ENCODE data around the gene ZNF43. TPM values are rescaled to one million over a fixed set of nuclear protein-coding genes. Genes with fewer than 3 reads are reported as not detected.
"Not testable (repeated sequence)": the region's sequence is repeated elsewhere in the genome, so short reads cannot be mapped to it uniquely, and the experiment has no call there.

The ZNF43 gene
- total and polyA plus RNA-seq, 2 experiments from 2014 or later: 22.2 to 59.8 TPM

DNA sequence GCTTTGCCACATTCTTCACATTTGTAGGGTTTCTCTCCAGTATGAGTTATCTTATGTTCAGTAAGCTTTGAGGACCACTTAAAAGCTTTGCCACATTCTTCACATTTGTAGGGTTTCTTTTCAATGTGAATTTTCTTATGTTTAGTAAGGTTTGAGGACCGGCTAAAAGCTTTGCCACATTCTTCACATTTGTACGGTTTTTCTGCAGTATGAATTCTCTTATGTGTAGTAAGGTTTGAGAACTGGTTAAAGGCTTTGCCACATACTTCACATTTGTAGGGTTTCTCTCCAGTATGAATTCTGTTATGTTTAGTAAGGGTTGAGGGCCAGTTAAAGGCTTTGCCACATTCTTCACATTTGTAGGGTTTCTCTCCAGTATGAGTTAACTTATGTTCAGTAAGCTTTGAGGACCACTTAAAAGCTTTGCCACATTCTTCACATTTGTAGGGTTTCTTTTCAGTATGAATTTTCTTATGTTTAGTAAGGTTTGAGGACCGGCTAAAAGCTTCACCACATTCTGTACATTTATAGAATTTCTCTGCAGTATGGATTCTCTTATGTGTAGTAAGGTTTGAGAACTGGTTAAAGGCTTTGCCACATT lies 27.5 kb downstream of the ZNF43 start:
- DNase-seq (ENCODE audit: low spot score); ATAC-seq; H4K20me1 ChIP-seq (replicated peaks; ENCODE audit: insufficient read depth); H3K4me1 ChIP-seq (ENCODE audit: insufficient read depth); H3K4me3 ChIP-seq; H3K27me3 ChIP-seq (ENCODE audit: insufficient read depth); H2AFZ ChIP-seq; H3K27me3 Mint-ChIP-seq (ENCODE audit: insufficient read depth, low read depth, poor library complexity); H3K4me3 Mint-ChIP-seq; H3F3A ChIP-seq (replicated peaks; ENCODE audit: low read depth); H3K4me1 Mint-ChIP-seq; H3K27ac ChIP-seq (ENCODE audit: low read depth); H3K27ac Mint-ChIP-seq; H3K79me2 ChIP-seq (replicated peaks; ENCODE audit: insufficient read depth); H3K4me2 ChIP-seq; H3K9me2 ChIP-seq (ENCODE audit: insufficient read depth): not testable (repeated sequence)
- H3K36me3 ChIP-seq (ENCODE audit: insufficient read depth): peaks cover 66% of the 10 kb centered on the region
- peaks cover 84% of the 10 kb centered on the region for H3K36me3 Mint-ChIP-seq (ENCODE audit: low read depth)
- H3K9me3 Mint-ChIP-seq: peaks cover 94% of the 10 kb centered on the region

DNA sequence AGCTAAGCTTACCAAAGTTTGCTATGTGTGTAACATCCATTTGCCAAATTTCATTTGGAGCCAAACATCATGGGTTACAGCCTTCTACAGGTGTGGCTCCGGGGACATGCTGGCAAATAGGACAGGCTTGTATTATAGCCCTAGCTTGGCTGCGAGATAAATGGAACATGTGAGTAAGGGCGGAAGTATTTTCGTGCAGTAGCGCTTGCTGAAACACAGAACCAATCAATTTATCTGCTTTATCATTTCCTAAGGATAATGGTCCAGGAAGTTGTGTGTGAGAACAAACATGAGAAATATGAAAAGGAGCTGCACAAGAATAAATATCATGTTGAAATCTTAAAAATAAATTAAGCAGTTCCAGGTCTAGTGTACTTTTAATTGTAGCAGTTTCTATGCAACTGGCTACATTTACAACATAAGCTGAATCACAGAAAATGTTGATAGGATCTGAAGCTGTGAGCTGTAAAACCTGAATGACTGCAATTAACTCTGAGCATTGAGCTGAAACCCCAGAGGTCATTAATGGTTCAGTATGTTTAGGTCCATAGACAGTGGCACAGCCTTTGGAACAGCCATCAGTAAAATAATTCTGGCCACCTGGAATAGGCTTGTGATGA lies 46.4 kb downstream of the ZNF43 start:
- Histone ChIP-seq H4K20me1 (replicated peaks; ENCODE audit: insufficient read depth) (no peaks in the 10 kb centered on the region), H3K4me1 (ENCODE audit: insufficient read depth) (no peaks in the 10 kb centered on the region), H2AFZ (no peak overlapping the region), H3K27ac (ENCODE audit: low read depth) (no peak overlapping the region), H3K27me3 (ENCODE audit: insufficient read depth) (no peaks in the 10 kb centered on the region), H3F3A (replicated peaks; ENCODE audit: low read depth) (no peaks in the 10 kb centered on the region), H3K4me3 (no peak overlapping the region), H3K36me3 (ENCODE audit: insufficient read depth) (no peaks in the 10 kb centered on the region), H3K9me2 (ENCODE audit: insufficient read depth) (peaks cover 5% of the 10 kb centered on the region; the same call in 1 of the 2 replicates), H3K79me2 (replicated peaks; ENCODE audit: insufficient read depth) (no peaks in the 10 kb centered on the region), H3K4me2 (no peak overlapping the region)
- Mint-ChIP-seq H3K27ac (no peak overlapping the region), H3K9me3 (peaks cover 77% of the 10 kb centered on the region), H3K36me3 (ENCODE audit: low read depth) (peaks cover 19% of the 10 kb centered on the region), H3K4me1 (no peaks in the 10 kb centered on the region), H3K27me3 (ENCODE audit: insufficient read depth, low read depth, poor library complexity) (no peaks in the 10 kb centered on the region), H3K4me3 (no peak overlapping the region)
- ATAC-seq (no peak), DNase-seq (ENCODE audit: low spot score) (no peak)
- TF ChIP-seq, protein P1, sequence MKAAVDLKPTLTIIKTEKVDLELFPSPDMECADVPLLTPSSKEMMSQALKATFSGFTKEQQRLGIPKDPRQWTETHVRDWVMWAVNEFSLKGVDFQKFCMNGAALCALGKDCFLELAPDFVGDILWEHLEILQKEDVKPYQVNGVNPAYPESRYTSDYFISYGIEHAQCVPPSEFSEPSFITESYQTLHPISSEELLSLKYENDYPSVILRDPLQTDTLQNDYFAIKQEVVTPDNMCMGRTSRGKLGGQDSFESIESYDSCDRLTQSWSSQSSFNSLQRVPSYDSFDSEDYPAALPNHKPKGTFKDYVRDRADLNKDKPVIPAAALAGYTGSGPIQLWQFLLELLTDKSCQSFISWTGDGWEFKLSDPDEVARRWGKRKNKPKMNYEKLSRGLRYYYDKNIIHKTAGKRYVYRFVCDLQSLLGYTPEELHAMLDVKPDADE (IDR thresholded peaks at IDR 0.05): no peak
- no peak for TF ChIP-seq REST (IDR thresholded peaks at IDR 0.05; ENCODE audit: unreplicated experiment)
- no peak for TF ChIP-seq EZH2 (IDR thresholded peaks at IDR 0.05; ENCODE audit: low read depth, unreplicated experiment)
- TF ChIP-seq JUNB (IDR thresholded peaks at IDR 0.05; ENCODE audit: unreplicated experiment): no peak
- no peak for TF ChIP-seq ZNF331 (CRISPR knock-in tag; IDR thresholded peaks at IDR 0.05; ENCODE audit: low read depth)
- no peak for TF ChIP-seq STAT1 (IDR thresholded peaks at IDR 0.05; ENCODE audit: unreplicated experiment)
- no peak for TF ChIP-seq CREB1 (CRISPR knock-in tag; IDR thresholded peaks at IDR 0.05; ENCODE audit: low read depth)
